ENCODE results near the gene LY9.

LY9 gene

DNA sequence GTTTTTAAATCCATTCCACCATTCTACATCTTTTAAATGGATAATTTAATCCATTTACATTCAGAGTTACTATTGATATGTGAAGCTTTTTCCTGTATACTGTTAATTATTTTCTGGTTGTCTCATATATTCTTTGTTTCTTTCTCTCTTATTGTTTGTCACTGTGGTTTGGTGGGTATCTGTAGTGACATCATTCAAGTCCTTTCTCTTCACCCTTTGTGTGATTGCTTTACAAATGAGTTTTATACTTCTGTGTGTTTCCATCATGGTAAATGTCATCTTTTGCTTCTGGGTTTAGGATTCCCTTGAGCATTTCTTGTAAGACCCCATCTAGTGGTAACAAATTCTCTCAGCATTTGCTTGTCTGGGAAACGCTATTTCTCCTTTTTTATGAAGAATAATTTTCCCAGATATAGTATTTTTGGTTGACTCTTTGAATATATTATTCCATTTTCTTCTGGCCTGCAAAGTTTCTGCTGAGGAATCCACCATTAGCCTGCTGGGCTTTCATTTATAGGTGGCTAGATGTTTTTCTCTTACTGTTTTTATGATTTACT lies 10.2 kb downstream of the LY9 start:
- TF ChIP-seq ZFX (IDR thresholded peaks at IDR 0.05; ENCODE audit: borderline replicate concordance): no peak
- TF ChIP-seq, protein P1, sequence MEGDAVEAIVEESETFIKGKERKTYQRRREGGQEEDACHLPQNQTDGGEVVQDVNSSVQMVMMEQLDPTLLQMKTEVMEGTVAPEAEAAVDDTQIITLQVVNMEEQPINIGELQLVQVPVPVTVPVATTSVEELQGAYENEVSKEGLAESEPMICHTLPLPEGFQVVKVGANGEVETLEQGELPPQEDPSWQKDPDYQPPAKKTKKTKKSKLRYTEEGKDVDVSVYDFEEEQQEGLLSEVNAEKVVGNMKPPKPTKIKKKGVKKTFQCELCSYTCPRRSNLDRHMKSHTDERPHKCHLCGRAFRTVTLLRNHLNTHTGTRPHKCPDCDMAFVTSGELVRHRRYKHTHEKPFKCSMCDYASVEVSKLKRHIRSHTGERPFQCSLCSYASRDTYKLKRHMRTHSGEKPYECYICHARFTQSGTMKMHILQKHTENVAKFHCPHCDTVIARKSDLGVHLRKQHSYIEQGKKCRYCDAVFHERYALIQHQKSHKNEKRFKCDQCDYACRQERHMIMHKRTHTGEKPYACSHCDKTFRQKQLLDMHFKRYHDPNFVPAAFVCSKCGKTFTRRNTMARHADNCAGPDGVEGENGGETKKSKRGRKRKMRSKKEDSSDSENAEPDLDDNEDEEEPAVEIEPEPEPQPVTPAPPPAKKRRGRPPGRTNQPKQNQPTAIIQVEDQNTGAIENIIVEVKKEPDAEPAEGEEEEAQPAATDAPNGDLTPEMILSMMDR (IDR thresholded peaks at IDR 0.05): no peak
- no peak overlapping the region for H3K27ac ChIP-seq

DNA sequence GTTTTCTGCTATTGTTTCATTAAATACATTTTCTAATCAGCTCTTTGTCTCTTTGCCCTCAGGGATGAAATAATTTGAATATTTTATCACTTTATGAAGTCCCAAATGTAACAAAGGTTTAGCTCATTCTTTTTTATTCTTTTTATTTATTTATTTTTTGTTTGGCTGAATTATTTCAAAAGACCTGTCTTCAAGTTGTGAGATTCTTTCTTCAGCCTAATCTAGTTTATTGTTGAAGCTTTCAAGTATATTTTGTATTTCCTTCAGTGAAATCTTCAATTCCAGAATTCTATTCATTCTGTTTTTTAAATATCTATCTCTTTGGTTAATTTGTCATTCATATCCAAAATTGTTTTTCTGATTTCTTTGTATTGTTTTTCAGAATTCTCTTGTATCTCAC lies 10.8 kb downstream of the LY9 start:
- H3K27ac ChIP-seq: no peak overlapping the region
- TF ChIP-seq ZFX (IDR thresholded peaks at IDR 0.05; ENCODE audit: borderline replicate concordance): no peak
- TF ChIP-seq, protein P1 (IDR thresholded peaks at IDR 0.05): no peak

DNA sequence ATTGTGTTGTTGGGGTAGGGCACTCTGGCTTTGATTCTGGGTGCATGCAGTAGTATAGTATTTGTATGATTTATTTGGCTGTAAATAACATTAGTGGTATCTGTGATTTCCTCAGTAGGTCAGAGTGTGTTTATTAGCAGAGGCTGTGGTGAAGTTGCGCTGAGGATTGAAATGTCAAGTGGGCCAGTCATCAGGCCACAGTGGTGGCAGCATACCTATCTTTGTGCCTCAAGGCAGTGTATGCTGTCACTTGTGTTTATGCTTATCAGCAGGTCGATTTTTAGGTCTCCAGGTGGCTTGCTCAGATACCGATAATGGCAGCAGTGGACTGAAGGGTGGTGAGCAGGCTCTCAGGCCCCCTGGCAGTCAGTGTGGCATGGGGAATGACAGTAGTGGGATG lies 11.3 kb downstream of the LY9 start:
- H3K27ac ChIP-seq: no peak overlapping the region
- TF ChIP-seq ZFX (IDR thresholded peaks at IDR 0.05; ENCODE audit: borderline replicate concordance): no peak
- TF ChIP-seq, protein P1 (IDR thresholded peaks at IDR 0.05): no peak

DNA sequence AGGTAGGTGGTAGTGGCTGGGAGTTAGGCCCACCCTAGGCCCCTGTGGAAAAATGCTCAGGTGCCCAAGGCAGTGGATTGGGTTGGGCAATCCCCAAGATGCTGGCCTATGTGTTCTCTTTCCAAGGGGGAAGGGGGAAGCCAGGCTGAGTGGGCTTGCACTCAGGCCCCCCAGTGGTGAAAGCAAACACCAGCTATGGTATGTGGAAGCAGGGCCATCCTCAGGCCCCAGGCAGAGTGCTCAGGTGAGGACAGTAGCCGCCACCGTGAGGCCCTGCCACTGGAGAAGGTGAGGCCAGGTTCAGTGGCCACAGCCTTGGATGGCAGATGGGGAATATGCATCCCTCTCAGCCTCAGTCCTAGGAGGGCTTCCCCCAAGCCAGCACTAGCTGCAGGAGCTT lies 11.8 kb downstream of the LY9 start:
- TF ChIP-seq, protein P1 (IDR thresholded peaks at IDR 0.05): no peak
- H3K27ac ChIP-seq: no peak overlapping the region

DNA sequence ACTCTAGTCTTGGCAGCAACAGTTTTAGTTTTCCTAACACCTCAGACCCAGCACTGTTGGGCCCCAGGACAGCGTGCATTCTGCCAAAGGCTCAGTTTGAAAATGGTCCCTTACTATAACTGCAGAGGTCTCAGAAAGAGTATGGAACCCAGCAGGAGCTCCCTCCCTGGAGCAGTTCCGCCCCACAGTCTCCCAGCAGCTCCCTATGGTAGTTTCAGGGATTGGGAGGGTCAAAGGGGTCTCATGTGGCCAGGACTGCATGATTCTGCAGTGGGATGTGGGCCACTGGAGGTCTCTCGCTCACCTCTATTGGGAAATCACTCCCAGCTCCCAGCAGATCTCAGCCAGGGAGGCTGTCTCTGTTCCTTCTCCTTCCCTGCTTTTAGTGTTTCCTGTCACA lies 12.3 kb downstream of the LY9 start:
- H3K27ac ChIP-seq: no peak overlapping the region
- no peak for TF ChIP-seq ZFX (IDR thresholded peaks at IDR 0.05; ENCODE audit: borderline replicate concordance)
- TF ChIP-seq, protein P1 (IDR thresholded peaks at IDR 0.05): no peak

DNA sequence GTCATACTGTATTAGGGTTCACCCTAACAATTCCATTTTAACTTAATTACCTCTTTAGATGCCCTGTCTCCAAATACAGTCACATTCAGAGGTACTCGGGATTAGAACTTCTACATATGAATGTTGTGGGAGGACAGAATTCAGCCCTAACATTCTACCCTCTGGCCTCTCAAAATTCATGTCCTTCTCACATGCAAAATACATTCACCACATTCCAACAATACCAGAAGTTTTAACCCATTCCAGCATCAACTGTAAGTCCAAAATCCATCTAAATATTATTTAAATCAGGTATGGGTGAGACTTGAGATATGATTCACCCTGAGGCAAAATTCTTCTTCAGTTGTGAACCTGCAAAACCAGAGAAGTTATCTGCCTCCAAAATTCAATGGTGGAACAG lies 14.5 kb downstream of the LY9 start:
- H3K27ac ChIP-seq: no peak overlapping the region
- no peak for TF ChIP-seq ZFX (IDR thresholded peaks at IDR 0.05; ENCODE audit: borderline replicate concordance)
- TF ChIP-seq, protein P1 (IDR thresholded peaks at IDR 0.05): no peak

DNA sequence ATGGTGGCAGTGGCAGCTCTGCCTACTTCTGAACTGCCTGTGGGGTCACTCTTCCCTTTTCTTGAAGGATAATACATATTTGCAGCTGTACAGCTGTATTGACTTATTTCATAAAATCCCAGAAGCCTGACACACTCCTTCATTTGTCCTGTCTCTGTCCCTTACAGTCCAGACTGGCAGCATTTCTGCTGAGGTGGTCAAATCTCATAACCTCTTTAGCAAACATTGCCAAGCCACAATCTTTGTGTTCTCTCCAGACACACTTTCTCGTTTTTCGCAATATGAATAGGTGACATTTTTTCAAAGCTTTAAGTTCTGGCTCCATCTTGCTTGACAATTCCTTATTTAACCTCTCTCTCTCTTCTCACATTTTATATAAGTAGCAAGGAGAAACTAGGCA lies 15.2 kb downstream of the LY9 start:
- TF ChIP-seq ZFX (IDR thresholded peaks at IDR 0.05; ENCODE audit: borderline replicate concordance): no peak
- H3K27ac ChIP-seq: no peak overlapping the region

DNA sequence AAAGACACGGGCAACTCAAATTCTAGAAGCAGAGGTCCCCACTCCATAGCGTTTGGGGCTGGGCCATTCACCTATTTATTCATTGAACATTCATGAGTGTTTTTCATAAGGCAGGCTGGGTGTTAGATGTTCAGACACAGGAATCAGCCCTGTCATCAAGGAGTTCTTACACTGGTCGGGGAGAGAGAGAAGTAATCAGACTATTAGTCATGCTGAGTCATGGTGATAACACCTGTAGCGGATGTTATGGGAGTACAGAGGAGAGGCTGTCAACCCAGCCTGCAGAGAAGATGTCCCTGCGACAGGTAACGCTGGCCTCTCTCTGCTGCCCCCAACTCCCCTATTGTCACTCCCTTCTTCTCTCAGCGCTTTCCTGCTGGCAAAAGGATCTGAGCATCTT lies 17.2 kb downstream of the LY9 start:
- H3K27ac ChIP-seq: no peak overlapping the region
- TF ChIP-seq, protein P1 (IDR thresholded peaks at IDR 0.05): no peak
- no peak for TF ChIP-seq ZFX (IDR thresholded peaks at IDR 0.05; ENCODE audit: borderline replicate concordance)
